HG03571 (cell line): ENCODE measurements around the gene TSPAN16.

Source experiments
- ATAC-seq: cut with Tn5 transposase; IDR thresholded peaks from one replicate; pipeline ENCODE4 v1.9.1; 2021; ENCODE audit not compliant: unreplicated experiment

Gene TSPAN16

DNA sequence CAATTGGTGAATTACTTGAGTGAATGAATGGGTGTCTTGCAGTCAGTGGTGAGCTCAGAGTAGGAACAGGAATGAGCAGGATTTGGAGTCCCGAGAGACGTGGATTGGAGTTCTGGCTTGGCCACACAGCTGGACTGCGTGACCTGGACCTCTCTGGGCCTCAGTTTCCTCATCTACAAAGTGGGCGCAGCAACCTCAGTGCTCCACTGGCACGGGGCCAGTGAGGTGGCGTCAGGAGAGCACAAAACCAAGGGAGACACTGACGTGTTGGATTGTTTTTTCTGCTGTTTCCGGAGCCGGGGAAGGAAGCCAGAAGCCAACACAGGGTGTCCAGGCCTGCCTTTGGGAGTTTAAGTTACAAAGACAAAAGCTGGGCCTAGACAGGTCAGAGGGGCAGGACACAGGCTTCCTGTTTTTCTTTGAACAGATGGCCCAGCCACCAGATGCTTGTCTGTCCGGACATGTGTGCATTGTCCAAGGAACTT, 27.1 kb upstream of the TSPAN16 start:
- ATAC-seq, result no peak

DNA sequence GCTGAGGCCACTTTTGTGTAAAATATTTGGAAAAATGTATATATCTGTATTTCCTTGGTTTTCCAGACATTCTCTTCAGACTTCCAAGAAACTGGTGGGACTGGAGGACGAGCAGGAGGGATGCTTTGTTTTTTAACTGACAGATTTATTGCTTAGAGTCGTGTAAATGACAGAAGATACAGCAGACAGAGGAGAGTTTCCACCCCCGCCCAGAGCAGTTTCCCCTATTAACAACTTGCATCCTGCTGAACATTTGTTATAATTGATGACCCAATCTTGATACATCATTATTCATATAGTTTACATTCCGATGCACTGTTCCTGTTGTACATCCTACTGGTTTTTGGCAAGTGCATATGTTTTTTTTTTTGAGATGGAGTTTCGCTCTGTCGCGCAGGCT, 26.6 kb upstream of the TSPAN16 start:
- ATAC-seq, result no peak

DNA sequence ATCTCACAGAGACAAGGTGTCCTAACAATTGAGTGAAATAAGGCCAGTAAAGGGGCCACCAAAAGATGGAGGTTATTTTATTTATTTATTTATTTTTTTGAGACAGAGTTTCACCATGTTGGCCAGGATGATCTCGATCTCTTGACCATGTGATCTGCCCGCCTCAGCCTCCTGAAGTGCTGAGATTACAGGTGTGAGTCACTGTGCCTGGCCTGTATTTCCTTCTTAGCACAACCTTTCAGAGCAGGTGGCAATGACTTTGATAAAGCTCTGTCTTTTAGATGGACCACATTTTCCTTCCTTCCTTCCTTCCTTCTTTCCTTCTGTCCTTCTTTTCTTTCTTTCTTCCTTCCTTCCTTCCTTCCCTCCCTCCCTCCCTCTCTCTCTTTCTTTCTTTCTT, 22.7 kb upstream of the TSPAN16 start:
- ATAC-seq, result no peak

DNA sequence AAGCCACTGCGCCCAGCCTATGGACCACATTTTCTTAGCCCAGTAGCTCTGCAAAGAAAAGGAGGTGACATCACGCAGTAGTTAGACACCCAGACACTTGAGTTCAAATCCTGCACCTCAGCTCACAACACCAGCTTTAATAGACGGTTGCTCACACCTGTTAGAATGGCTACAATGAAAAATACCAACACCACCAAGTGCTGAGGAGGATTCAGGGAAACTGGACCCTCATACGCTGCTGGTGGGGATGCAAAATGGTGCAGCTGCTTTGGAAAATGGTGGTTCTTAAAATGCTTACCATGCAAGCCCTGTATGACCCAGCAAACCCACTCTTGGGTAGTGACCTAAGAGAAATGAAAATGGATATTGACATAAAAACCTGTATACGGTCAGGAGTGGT, 22.0 kb upstream of the TSPAN16 start:
- ATAC-seq, result no peak

DNA sequence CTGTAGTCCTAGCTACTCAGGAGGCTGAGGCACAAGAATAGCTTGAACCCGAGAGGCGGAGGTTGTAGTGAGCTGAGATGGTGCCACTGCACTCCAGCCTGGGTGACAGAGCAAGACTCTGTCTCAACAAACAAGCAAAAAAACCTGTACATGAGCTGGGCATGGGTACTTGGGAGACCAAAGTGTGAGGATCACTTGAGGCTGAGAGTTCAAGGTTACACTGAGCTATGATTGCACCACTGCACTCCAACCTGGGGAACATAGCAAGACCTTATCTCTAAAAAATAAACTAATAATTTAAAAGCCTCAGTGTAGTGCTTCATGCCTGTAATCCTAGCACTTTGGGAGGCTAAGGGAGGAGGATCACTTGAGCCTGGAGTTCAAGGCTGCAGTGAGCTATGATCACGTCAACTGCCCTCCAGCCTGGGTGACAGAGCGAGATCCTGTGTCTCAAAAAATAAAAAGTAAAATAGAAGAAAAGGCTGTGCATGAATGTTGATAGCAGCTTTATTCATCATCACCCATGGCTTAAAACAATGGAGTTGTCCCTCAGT, 21.4 kb upstream of the TSPAN16 start:
- ATAC-seq, result no peak

DNA sequence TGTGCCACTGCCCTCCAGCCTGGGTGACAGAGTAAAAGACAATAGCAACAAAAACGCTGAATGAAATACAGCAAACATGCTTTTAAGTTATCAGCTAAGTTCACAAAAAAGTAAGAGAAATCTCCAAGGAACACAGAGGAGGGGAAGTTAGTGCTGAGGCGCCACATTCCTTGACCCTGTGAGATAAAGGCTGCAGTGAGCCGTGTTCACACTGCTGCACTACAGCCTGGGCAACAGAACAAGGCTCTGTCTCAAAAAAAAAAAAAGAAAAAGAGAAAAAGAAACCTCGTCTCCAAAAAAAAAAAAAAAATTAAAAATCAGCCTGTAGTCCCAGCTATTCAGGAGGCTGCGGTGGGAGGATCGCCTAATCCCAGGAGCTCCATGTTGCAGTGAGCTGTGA, 17.3 kb upstream of the TSPAN16 start:
- ATAC-seq, result no peak

DNA sequence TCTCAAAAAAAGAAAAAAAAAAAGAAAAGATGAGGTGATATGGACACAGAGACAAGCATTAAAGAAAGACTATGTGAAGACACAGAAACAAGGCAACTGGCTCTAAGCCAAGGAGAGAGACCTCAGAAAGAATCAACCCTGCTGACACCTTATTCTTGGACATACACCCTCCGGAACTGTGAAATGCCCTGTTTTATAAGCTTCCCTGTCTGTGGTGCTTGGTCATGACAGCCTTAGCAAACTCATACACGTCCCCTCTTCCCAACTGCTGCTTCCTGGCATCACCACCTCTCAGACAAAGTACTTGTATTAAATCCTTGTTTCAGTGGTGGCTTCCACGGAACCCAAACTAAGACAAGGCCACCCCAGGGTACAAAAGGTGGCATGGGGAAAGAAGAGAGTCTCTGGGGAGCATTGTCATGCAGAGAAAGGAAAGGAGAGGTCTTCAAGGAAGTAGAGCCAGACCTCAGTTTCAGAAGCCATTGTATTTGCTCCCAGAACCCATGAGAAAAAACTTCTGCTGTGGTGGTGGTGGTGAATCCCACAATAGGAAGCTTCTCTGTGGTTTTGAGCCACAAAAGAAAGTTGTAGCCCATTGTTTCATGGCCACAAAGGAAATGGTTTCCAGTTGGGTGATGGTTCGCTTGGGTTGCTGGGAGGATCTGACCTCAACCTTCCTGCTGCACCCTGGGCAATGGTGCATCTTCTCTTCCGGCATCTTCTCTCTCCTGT, 16.3 kb upstream of the TSPAN16 start:
- no peak for ATAC-seq

DNA sequence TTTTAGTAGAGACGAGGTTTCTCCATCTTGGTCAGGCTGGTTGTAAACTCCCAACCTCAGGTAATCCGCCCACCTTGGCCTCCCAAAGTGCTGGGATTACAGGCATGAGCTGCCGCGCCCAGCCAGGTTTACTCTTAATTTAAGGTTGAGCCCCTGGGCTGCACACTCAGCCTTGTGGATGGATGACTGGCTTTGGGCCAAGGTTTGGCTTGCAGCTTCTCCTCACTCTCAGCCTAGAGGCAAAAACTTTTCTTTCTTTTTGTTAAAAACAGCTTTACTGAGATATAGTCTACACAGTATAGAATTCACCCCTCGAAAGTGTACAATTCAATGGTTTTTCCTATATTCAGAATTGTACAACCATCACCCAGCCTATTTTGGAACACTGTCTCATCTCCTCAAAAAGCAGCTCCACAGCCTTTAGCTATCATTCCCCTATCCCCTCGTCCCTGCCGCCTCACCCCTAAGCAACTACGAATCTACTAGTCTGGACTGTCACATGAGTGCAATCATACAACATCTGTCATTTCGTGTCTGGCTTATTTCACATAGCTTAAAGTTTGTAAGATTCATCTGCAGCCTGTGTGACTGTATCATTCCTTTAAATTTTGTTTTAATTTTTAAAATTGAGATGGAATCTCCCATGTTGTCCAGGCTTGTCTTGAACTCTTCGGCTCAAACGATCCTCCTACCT, 14.5 kb upstream of the TSPAN16 start:
- ATAC-seq, result no peak

DNA sequence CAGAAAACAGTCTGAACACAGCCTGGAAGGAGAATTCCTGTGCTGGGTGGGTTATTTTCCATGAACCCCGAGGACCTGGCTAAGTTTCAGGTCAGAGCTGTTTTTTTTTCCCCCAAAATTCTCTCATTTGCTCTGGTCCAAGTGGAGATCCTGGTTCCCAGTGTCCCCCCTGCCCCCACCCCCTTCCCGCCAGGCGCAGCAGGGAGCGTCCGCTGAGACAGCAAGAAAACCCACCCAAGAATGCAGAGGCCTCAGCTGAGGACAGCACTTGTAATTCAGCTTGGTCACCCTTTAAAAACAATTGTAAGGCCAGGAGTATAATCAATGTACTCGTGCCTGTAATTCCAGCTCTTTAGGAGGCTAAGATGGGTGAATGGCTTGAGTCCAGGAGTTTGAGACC, 11.4 kb upstream of the TSPAN16 start:
- no peak for ATAC-seq

DNA sequence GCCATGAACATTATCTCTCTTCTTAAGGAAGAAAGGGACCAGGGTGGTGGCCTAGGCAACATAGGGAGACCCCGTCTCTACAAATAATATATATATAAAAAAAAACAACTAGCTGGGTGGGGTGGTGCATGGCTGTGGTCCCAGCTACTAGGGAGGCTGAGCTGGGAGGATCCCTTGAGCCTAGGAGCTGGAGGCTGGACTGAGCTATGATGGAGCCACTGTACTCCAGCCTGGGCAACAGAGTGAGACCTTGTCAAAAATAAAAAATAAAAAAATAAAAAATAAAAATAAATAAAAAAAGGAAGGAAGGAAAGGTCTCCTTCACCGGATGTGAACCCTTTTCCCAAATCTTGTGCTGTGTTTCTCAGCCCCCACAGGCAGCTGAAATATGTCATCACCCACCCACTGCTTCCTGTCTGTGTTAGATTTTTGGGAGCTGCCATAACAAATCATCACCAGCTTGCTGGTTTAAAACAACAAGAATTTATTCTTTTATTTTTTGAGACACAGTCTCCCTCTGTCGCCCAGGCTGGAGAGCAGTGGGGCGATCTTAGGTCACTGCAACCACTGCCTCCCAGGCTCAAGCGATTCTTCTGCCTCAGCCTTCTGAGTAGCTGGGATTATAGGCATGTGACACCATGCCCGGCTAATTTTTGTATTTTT, 9.5 kb upstream of the TSPAN16 start:
- no peak for ATAC-seq

DNA sequence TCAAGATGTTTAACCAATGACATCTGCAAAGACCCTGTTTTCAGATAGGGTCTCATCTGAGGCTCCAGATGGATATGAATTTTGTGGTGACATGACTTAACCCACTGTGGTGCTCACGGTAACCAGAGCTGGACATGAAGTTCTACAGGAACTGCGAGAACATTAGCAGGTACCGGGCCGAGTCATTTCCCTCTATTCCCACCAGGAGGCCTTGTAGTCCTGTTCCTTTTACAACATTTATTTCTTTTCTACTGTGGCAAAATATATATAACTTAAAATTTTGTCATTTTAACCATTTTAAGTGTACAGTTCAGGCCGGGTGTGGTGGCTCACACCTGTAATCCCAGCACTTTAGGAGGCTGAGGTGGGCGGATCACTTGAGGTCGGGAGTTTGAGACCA, 7.6 kb upstream of the TSPAN16 start:
- no peak for ATAC-seq

DNA sequence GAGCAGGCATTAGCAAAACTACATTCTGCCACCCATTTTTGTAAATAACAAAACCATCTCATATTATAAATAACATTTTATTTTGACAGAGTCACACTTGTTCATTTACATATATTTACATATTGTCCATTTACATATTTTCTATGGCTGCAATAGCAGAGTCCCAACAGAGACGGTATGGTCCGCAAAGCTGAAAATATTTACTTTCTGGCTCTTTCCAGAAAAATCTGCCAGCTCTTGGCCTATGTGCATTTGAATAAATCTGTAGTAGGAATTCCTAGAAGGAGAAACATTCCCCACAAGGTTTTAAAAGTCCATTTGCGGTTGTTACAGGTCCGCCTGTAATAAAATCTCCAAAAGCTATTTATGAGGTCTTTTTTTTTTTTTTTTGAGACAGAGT, 5.7 kb upstream of the TSPAN16 start:
- no peak for ATAC-seq

DNA sequence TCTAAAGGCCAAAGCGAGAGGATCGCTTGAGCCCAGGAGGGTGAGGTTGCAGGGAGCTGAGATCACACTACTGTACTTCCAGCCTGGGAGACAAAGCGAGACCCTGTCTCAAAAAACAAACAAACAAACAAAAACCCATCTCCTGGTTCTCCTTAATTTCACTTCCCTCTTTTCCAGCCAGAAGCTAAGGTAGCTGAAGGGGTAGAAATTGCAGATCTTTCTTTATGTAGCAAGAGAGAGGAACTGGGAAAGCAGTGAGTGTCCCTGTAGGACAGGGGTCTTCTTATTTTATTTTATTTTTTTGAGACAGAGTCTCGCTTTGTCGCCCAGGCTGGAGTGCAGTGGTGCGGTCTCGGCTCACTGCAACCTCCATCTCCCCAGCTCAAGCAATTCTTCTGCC, 4.5 kb upstream of the TSPAN16 start:
- ATAC-seq, result no peak

DNA sequence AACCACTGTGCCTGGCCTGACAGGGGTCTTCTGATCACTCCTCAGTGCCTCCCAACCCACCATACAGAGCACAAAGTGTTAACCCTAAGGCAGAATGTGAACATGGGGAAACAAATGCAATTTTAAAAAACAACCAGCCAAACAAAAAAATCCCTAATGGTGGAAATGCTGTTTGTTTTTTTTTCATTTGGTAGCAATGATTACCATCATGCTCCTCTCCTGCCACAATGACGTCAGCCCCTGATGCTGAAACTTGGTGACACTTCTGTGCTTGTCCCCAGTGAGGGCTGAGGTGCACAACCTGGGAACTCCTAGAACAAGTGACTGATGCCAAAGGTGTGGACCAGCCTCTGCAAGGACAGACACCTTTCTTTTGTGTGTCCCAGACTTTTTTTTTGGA, 4.0 kb upstream of the TSPAN16 start:
- ATAC-seq, result no peak

DNA sequence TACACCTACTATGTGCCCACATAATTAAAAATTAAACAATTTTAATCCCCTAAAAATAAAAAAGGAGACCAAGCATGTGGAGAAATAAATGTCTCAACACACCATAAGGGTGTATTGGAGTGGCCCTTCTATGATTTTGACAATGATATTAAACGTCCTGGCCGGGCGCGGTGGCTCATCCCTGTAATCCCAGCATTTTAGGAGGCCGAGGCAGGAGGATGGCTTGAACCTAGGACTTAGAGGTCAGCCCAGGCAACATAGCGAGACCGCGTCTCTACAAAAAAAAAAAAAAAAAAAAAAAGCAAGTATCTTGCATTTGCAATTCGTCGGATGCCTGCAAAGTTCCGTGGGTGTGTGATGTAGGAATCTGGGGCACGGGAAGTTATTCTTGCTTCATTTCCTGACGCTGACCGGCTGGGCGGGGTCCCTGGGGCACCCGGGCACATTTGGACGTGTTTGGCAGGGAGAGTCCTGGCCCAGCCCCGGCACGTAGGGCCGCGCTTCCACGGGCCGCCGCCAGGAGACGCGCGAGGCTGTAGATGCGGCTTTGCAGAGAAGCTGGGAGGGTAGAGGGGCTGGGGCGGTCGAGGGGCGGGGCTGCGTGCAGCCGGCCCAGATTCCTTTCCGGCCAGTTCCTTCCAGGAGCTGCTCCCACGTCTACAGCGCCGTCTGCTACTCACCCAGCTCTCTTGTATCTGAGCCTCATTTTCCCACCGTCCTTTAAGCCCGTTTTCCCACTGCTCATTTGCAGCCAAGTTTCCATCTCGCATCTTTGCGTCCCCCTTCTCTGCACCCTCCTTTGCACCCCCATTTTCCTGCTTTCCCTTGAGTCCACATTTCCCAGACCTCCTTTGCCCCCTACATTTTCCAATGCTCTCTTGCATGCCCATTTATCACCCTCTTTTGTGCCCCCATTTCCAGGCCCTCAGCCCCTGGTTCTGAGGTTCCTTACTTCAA, 2.2 kb upstream of the TSPAN16 start:
- no peak for ATAC-seq

DNA sequence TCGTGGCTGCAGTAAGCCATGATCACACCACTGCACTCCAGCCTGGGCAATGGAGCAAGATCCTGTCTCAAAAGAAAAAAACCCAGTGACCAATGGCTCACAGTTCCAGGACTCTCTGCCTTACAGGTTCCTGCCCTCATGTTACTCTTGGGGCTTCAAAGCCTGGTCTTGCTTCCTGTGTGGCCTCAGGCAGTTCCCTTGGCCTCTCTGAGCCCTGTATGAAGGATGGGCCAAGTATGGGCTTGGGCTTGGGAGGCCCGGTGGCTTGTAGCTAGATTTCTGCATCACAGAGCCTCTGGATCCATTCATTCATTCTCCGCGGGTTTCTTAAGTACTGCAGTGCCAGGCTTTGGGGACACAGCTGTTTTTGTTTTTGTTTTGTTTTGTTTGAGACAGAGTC, 780 bp upstream of the TSPAN16 start:
- ATAC-seq, result no peak

DNA sequence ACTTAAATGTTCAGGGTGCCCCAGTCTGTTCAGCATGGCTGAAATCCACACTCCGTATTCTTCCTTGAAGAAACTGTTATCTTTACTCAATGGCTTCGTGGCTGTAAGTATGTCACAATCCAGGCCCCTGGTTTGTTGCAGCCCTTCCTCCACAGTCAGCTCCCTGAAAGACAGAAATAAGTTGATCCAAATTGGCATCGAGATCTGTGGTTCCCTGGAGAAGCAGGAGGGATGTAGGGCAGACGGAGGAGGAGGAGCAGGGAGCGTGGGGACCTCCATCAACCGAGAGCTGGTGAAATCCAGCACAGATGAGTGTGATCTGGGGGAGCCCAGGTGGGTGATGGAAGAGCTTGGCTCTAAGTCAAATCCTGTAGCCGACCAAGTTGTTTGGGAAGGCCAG, 304 bp downstream of the TSPAN16 start:
- ATAC-seq, result no peak

DNA sequence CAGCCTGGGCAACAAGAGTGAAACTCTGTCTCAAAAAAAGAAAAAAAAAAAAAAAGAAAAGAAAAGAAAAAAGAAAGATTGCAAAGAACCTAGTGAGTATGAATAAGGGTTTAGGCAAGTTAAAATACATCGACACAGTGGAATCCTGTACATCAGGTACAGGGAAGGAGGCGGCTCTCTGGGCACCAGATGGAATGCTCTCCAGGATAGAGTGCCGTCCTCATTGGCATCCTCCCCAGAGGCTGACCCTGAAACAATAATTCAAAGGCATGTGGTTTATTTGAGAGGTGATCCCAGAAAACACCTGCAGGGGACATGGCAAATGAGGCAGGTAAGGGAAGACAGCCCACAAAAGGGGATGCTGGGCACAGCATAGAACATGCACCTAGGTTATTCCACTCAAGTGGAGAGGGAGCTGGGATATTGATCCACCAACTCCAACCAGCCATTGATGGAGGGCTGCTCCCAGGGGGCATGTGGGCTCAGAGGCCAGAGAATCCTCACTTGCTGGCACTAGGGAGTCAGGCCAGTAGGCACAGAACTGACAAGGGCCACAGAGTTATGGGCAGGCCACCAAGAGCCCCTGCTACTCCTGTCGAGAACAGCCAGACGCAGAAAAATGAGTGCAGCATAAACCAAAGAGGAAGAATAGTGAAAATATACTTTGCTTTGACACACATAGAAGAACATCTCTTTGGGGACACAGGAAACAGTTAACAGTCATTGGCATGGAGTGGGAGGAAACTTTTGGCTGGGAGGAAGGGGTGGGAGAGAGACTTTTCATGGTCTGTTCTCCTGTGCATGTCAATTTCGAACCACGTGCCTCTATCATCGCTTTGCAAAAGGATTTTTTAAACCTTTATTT, 4.2 kb downstream of the TSPAN16 start:
- no peak for ATAC-seq

DNA sequence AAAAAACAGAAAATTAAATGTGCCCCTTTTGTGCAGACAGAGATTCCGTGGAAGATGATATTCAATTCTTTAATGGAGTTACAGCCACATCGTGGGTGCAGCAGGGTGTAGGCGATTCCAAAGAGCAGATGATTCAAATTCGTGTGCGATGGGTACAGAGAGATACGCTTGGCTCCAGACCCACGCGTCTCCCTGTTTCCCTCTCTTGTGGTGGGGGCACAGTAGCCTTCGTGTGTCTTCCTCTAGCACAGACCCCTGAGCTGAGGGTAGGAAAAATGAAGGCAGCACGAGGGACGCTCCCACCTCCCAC, 4.8 kb downstream of the TSPAN16 start:
- ATAC-seq, result no peak

DNA sequence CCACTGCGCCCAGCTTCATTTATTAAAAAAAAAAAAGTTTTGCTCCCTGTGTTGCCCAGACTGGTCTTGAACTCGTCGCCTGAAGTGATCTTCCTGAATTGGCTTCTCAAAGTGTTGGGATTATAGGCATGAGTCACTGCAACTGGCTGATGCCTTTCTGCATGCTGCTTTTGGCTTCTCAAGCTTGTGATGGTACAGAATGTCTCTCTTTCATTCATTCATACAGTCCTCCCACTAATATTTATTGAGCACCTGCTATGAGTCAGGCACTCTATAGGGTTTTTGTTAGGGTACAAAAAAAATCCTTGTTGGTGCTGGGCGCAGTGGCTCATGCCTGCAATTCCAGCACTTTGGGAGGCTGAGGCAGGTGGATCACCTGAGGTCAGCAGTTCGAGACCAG, 9.0 kb downstream of the TSPAN16 start:
- no peak for ATAC-seq
